ENCODE data around the gene CA6. TPM values are rescaled to one million over a fixed set of nuclear protein-coding genes. Genes with fewer than 3 reads are reported as not detected.
"Not testable (repeated sequence)": the region's sequence is repeated elsewhere in the genome, so short reads cannot be mapped to it uniquely, and the experiment has no call there.

CA6 gene
- under 1 TPM in 3 of 5 donors, not detected in 2; 0.10 to 0.15 (median 0.10) TPM for polyA plus RNA-seq (ENCODE audit: insufficient read depth in 1 of 5, insufficient read length in 5 of 5, low replicate concordance in 1 of 5)
- long read RNA-seq, donor 1 = 0 reads
- long read RNA-seq, donor 2 = 0 reads
- long read RNA-seq, donor 3 = 0 reads
- long read RNA-seq, donor 4 = 0 reads
- long read RNA-seq, donor 5 = 0 reads
- long read RNA-seq, donor 6 = 0 reads
- long read RNA-seq, donor 7 = 0 reads
- long read RNA-seq, donor 8 = 0 reads

DNA sequence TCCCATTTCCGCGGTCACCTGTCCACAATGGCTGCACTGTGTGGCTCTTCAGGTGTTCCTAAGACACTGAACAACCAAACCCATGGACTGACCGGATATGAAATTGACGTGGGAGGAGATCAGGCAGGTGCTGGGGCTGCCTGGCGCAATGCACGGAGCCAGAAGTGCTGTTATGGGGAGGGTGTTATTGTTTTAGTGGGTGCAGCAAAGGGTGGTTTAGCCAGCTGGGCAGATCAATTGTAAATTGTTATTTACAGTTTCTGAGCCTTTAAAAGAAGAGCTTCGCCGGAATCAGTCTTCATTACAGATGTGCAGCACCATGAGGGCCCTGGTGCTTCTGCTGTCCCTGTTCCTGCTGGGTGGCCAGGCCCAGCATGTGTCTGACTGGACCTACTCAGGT is at the start of gene CA6:
Gene CA6, plus strand, starts transcription at position 301 of the 400 bp plus-strand sequence. Its CDS starts 19 bp downstream, at position 320.
- DNase-seq = no peak

DNA sequence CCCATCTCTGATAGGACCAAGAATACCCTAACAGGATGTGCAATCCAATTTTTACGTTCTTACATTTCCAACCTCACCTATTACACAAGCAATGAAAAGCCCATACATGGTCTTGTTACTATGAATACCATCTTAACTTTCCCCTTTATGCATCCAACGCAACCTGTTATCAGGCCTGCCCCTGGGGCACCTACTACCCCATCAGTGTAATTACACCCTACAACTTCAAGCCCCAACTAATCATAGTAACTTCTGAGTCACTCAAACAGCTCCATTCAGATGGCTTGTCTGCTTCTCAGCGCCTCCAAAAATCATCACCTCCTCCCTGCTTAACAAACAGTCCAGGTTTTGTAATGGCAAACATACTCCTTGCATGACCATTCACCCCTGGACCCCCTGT is 48.9 kb upstream of the CA6 start:
- DNase-seq = not testable (repeated sequence)

DNA sequence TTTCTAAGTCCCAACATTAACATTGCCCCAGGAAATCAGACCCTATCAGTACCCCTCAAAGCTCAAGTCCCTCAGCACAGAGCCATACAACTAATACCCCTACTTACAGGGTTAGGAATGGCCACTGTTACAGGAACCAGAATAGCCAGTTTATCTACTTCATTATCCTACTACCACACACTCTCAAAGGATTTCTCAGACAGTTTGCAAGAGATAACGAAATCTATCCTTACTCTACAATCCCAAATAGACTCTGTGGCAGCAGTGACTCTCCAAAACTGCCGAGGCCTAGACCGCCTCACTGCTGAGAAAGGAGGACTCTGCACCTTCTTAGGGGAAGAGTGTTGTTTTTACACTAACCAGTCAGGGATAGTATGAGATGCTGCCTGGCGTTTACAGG is 48.2 kb upstream of the CA6 start:
- not testable (repeated sequence) for DNase-seq

DNA sequence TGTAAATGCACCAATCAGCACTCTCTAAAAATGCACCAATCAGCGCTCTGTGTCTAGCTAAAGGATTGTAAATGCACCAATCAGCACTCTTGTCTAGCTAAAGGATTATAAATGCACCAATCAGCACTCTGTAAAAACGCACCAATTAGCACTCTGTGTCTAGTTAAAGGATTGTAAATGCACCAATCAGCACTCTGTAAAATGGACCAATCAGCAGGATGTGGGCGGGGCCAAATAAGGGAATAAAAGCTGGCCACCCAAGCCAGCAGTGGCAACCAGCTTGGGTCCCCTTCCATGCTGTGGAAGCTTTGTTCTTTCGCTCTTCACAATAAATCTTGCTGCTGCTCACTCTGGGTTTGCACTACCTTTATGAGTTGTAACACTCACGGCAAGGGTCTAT is 47.2 kb upstream of the CA6 start:
- not testable (repeated sequence) for DNase-seq

DNA sequence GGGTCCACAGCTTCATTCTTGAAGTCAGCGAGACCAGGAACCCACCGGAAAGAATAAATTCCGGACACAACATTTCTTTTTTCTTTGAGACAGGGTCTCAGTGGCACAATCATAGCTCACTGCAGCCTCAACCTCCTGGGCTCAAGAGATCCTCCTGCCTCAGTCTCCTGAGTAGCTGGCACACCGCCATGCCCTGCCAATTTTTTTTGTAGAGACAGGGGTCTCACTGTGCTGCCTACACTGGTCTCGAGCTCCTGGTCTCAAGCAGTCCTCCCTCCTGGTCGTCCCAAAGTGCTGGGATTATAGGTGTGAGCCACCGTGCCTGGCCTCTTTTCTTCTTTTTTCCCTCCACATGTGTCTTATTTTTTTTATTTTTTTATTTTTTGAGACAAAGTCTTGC is 46.6 kb upstream of the CA6 start:
- DNase-seq = no peak

DNA sequence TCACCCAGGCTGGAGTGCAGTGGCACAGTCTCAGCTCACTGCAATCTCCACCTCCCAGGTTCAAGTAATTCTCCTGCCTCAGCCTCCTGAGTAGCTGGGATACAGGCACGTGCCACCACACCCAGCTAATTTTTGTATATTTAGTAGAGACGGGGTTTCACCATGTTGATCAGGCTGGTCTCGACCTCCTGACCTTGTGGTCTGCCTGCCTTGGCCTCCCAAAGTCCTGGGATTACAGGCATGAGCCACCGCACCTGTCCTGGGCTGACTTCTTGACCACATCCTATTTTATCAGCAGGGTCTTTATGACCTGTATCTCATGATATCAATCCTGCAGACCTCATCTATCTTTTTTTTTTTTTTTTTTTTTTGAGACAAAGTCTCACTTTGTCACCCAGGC is 45.0 kb upstream of the CA6 start:
- DNase-seq = not testable (repeated sequence)

DNA sequence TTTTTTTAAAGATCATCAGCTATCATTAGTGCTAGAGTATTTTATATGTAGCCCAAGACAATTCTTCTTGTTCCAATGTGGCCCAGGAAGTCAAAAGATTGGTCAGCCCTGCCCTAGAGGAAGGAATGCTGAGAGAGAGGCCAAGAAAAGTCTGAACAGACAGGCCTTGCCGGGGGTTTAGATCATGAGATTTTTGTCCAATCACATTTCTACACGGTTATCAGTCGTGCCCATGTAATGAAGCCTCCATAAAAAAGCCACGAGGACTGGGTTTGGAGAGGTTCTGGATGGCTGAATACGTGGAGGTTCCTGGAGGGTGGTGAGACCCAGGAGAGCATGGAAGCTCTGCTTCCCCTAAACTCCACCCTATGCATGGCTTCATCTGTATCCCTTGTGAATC is 42.9 kb upstream of the CA6 start:
- no peak for DNase-seq

DNA sequence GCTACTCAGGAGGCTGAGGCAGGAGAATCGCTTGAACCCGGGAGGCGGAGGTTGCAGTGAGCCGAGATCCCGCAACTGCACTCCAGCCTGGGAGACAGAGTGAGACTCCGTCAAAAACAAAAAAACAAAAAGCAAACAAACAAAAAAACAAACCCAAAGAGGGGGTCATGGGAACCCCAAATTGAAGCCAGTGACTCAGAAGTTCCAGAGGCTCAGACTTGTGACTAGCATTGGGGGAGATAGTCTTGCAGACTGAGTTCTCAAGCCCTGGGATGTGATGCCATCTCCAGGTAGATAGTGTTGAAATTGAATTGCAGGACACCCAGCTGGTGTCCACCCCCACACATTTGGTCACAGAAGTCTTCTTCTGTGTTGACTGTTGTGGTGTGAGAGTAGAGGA is 42.3 kb upstream of the CA6 start:
- no peak for DNase-seq

DNA sequence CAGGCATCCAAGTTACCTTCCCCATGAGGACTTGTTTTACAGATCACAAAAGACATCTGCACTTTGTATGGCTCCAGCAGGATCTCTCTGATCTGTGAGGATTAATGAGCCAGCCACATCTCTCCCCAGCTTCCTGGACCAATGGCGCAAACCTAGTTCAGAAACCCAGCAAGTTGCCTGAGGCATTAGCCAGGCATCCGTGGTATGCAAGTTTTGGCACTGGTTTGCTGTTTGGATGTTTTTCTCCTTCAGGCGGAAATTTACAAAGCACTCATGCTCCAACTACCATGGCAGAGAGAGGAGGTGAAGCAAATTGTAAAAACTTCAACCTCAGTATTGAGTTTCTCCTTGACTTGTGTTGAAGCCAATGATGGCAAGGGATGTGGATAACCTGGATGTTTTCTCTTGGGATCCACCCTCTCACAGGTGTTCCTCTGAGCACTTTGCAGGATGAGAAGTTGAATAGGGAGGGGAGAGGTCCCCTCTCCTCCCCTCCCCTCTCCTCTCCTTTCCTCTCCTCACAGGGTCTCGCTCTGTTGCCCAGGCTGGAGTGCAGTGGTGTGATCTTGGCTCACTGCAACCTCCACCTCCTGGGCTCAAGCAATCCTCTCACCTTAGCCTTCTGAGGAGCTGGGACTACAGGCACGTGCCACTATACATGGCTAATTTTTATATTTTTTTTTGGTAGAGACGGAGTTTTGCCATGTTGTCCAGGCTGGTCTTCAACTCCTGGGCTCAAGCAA is 41.6 kb upstream of the CA6 start:
- DNase-seq = peak in 1 of 2 donors; percentile 52

DNA sequence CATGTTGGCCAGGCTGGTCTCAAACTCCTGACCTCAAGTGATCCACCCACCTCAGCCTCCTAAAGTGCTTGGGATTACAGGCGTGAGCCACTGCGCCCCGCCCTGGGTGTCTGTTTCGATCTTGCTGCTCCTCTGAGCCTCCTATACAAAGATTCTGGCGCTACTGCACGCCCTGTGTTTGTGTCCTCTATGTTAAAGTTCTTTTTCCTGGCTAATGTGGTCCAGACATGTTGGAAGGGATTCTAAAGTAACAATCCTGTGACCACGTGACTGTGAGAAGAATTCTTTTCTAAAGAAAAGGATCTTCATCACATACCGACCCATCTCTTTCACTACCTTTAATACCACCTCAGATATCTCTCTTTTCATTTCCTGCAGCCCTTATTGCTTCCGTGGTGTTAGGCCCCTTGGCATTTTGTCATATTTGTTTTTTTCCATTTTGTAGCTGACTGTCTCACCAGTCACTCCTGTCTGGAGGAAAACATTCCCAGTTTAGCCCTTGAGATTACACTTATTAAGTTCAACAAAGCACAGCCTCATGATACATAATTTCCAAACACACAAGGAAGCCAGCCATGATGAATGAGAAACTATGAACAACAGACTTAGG is 40.0 kb upstream of the CA6 start:
- no peak for DNase-seq

DNA sequence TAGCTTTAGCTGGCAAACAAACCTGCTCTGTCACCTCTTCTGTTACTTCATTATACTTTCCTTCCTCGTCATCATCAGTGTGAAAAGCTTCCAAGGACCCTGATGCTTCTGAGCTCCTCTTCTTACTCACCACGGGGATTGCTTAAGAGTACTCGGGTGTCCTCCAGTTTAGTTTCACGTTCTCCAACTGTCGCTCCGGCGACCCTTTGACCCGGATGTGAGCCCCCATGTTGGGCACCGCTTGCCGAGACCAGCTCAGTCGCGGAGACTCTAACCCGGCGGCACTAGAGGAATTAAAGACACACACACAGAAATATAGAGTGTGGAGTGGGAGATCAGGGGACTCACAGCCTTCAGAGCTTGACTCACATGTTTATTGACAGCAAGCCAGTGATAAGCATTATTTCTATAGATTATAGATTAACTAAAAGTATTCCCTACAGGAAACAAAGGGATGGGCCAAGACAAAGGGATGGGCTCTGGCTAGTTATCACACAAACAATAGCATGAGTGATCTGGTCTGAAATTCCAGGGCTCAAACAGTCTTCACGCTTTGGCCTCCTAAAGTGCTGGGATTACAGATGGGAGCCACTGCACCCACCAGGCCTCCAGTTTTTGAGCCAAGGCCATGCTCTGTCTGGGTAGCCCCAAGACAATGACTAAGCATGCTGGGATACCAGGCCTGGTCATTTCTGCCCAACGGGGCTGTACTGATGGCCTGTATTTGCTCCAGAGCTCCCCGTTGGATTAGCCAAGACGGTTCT is 37.1 kb upstream of the CA6 start:
- DNase-seq = no peak

DNA sequence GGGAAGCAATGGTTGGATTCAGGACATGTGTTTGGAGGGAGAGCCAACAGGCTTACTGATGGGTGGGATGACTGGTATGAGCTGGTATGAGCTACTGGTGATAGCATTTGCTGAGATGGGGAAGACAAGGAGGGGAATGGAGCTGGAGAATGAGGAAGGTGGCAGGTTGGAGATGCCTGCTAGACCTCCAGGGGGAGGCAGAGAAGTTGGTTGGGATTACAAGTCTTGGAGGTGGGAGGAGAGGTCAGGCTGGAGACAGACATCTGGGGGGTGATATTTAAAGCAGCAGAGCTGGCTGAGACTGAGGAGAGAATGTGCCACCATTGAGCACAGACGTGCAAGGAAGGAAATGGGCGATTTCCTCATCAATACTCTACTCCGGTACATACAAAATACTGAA is 35.3 kb upstream of the CA6 start:
- no peak for DNase-seq

DNA sequence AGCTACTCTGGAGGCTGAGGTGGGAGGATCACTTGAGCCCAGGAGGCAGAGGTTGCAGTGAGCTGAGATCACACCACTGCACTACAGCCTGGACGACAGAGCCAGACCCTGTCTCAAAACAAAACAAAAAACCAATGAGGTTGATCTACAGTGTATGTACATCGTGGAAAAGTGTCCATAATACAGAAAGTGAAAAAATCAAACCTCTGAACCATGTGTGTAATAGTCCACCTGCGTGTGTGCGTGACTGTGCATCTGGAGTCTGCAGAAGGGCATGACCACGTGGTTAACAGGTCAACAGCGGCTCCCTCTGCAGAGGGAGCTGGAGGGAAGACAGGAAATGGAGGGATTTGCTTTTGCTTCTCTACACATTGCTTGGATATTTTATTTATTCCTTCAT is 34.8 kb upstream of the CA6 start:
- no peak for DNase-seq

DNA sequence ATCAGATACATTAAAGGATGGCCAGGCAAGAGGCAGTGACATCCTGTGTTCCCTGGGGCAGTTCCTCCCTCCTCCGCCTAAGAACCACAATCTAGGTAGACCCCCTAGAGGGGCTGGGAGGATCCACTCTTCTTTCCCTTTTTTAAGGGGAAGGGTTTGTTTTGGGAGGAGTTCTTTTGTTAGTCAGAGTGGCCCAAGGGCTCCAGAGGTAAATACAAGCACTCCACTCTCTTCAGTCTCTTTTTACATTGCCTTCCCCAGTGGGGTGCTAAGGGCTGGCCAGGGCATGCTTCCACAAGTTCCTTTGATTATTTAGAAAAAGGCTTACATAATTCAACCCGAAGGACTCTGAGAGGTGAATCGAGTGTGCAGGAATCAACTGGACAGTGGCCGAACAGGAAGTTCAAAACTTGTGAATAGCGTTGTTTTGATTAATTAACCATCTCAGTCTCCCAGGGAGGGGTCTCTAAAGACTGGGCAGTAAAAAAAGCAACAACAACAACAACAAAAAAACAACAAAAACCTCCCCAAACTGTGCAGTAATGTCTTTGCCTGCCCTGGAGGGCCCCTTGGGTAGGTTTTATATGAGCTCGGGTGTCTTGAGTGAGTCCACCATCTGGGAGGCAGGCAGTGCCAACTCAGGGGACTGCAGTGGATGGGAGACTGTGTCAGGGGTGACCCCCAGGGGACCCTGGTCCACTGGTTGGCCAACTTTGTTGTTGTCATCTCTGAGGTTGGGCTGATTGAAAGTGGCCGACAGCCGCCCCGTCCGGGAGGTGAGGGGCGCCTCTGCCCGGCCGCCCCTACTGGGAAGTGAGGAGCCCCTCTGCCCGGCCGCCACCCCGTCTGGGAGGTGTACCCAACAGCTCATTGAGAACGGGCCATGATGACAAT is 34.0 kb upstream of the CA6 start:
- DNase-seq = no peak

DNA sequence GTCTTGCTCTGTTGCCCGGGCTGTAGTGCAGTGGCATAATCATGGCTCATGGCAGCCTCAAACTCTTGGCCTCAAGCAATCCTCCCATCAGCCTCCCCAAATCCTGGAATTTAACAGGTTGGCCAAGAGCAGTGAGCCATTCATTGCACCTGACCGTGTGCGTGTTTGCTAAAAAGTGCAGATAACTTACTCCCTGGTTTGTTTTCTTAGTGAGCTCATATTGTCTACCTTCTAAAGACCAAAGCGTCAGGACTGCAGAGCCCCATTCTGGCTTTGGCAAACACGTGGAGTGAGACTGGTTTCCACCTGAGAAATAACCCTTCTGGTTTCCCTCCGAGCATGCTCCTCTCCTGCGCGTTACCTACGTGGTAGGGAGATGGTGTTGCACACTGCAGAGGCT is 32.2 kb upstream of the CA6 start:
- no peak for DNase-seq

DNA sequence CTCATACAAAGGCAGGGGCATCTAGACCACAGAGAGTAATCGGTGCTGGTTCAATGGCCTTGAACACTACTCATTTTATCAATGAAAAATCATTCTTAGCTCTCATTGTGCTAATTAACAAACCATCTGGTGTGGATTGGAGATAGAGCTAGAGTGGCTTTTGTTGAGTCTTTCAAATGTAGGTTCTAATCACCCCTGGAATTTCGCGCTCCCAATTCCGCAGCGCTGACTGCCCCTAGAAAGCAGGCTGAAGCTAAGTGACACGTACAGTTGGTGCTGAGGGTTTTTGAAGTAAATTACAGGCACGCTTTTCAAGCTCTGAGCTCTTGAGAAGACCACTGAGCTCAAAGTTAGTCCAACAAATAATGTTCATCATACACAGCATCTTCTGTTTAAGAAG is 31.2 kb upstream of the CA6 start:
- no peak for DNase-seq

DNA sequence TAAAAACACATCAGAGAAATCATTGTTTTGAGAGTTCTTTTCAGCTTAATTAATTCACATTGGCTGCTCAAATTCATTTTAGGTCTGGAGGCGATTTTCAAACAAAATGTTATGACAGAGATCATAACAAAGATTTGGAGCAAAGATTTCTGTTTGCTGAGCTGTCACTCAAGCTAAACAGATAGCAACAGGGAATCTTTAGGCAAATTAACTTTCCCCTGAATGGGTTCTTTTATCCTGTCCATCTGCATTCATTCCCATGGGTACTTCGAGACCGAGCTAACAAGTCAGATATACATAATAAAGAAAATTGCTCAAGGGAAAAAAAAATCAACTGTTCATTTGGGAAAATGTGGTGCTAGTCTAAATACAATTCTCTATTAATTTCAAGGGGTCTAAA is 30.2 kb upstream of the CA6 start:
- DNase-seq = no peak

DNA sequence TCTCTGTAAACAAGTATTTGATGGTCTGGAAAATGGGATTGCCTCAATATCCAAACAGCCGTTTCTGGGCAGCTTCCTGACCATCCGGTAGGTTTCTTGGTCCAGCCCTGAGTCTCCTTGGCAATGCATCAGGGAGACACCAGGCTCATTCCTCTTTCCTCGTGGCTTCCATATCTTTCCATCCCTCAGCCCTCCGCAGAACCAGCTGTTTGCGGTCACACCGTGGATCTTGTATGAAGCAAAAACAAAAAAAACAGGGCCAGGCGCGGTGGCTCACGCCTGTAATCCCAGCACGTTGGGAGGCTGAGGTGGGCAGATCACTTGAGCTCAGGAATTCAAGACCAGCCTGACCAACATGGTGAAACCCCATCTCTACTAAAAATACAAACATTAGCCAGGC is 28.1 kb upstream of the CA6 start:
- not testable (repeated sequence) for DNase-seq

DNA sequence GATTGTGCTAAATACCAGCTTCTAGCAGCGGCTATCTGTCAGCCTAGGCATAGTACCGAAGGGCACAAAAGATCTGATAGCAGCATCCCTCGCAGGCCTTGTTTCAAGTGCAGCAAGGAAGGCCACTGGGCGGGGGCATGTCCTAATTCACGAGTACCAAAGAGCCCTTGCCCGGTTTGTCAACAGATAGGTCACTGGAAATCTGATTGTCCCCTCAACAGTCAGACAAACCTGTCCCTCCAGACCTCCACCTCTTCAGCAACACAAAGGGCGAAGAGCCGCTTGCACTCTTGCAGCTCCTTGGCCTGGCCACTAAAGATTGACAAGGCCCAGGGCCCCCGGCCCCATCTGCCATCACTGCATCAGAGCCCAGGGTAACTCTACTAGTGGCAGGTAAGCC is 22.7 kb upstream of the CA6 start:
- DNase-seq = no peak

DNA sequence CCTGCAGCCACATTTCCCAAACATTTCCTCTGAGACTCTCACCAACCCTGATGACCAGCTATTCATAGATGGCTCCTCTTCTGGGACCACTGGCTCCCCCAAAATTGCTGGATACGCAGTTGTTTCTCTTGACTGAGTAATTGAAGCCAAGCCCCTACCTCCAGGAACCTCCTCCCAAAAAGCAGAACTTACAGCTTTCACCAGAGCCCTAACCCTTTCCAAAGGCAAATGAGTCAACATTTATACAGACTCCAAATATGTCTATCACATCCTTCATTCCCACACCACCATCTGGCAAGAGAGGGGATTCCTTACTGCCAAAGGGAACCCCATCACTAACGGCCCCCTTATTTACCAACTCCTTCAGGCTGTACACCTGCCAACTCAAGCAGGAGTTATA is 20.3 kb upstream of the CA6 start:
- no peak for DNase-seq

DNA sequence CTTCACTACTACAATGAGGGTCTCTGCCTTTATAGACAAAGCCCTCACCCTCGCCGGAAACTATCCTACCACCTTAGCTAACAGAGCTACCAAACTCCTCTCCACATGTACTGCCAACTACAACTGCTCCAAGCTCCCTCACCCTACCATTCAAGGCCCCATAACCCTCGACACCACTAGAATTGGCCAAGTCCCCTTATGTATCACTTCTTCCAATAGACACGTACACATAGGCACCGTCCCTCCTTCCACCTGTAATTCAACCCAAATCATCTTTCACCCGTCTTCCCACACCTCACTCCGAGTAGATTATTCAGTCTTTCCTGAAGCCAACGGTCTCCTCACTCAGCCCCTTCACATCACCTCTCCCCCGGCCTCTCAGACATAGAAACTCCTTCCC is 19.7 kb upstream of the CA6 start:
- DNase-seq = no peak

All from right lung (tissue), 10 donors.